H9 (cell line): ENCODE results near the gene IL3RA. TPM values are rescaled to one million over a fixed set of nuclear protein-coding genes. Genes with fewer than 3 reads are reported as not detected.

Experiments
- DNase-seq: peaks from one replicate; pipeline ENCODE4 v3.0.0-alpha.2; 2017
- H2AFZ ChIP-seq: one replicate; pipeline ENCODE4 v1.6.1; 2013; ENCODE audit warnings: mild to moderate bottlenecking, low read length, control low read depth, moderate library complexity
- H2AK5ac ChIP-seq: 2 replicates; pipeline ENCODE4 v1.6.1; 2013; ENCODE audit warnings: low read length, control low read depth, mixed read lengths; ENCODE audit not compliant: insufficient read length
- H2BK120ac ChIP-seq: one replicate; pipeline ENCODE4 v1.6.1; 2013; ENCODE audit warnings: low read depth, mild to moderate bottlenecking, low read length, control low read depth, inconsistent platforms; ENCODE audit not compliant: poor library complexity, severe bottlenecking
- H2BK12ac ChIP-seq: 2 replicates; pipeline ENCODE4 v1.6.1; 2013; ENCODE audit warnings: low read length, control low read depth, mixed read lengths, low read depth; ENCODE audit not compliant: insufficient read length
- H2BK15ac ChIP-seq: 2 replicates; pipeline ENCODE4 v1.6.1; 2013; ENCODE audit warnings: low read depth, low read length, control low read depth
- H2BK20ac ChIP-seq: one replicate; pipeline ENCODE4 v1.6.1; 2013; ENCODE audit warnings: low read depth, mild to moderate bottlenecking, low read length, control low read depth, inconsistent platforms; ENCODE audit not compliant: poor library complexity, severe bottlenecking
- H2BK5ac ChIP-seq: 2 replicates; pipeline ENCODE4 v1.6.1; 2013; ENCODE audit warnings: low read length, control low read depth, mixed read lengths; ENCODE audit not compliant: insufficient read length
- H3K14ac ChIP-seq: 2 replicates; pipeline ENCODE4 v1.6.1; 2013; ENCODE audit warnings: low read length, control low read depth; ENCODE audit not compliant: insufficient read depth
- H3K18ac ChIP-seq: 2 replicates; pipeline ENCODE4 v1.6.1; 2013; ENCODE audit warnings: low read depth, mild to moderate bottlenecking, mixed read lengths, low read length, control low read depth; ENCODE audit not compliant: insufficient read length
- H3K23ac ChIP-seq: 2 replicates; pipeline ENCODE4 v1.6.1; 2013; ENCODE audit warnings: low read length, control low read depth, mixed read lengths, low read depth; ENCODE audit not compliant: insufficient read length
- H3K23me2 ChIP-seq: 2 replicates; pipeline ENCODE4 v1.6.1; 2013; ENCODE audit warnings: low read depth, mild to moderate bottlenecking, mixed read lengths, low read length, control low read depth; ENCODE audit not compliant: insufficient read length, poor library complexity, severe bottlenecking
- H3K27ac ChIP-seq: 2 replicates; pipeline ENCODE4 v1.5.1; 2013; ENCODE audit warnings: low read length, control low read depth, mixed read lengths, low read depth; ENCODE audit not compliant: insufficient read length
- H3K27me3 ChIP-seq: 2 replicates; pipeline ENCODE4 v1.6.1; 2013; ENCODE audit warnings: low read length, control low read depth, inconsistent platforms; ENCODE audit not compliant: insufficient read depth
- H3K4ac ChIP-seq: 2 replicates; pipeline ENCODE4 v1.6.1; 2013; ENCODE audit warnings: low read depth, mild to moderate bottlenecking, control low read depth, inconsistent platforms, low read length, moderate library complexity
- H3K4me1 ChIP-seq: 2 replicates; pipeline ENCODE4 v1.6.1; 2013; ENCODE audit warnings: low read length, control low read depth, inconsistent platforms; ENCODE audit not compliant: insufficient read depth
- H3K4me2 ChIP-seq: 2 replicates; pipeline ENCODE4 v1.6.1; 2013; ENCODE audit warnings: low read length, control low read depth, mixed read lengths; ENCODE audit not compliant: insufficient read length, insufficient read depth
- H3K56ac ChIP-seq: 2 replicates; pipeline ENCODE4 v1.6.1; 2013; ENCODE audit warnings: low read depth, mild to moderate bottlenecking, mixed read lengths, low read length, control low read depth; ENCODE audit not compliant: insufficient read length
- H3K79me1 ChIP-seq: 2 replicates; pipeline ENCODE4 v1.6.1; 2013; ENCODE audit warnings: low read depth, mild to moderate bottlenecking, moderate library complexity, low read length, control low read depth, inconsistent platforms; ENCODE audit not compliant: insufficient read depth, poor library complexity, severe bottlenecking
- H3K79me2 ChIP-seq: 2 replicates; pipeline ENCODE4 v1.6.1; 2013; ENCODE audit warnings: low read length, control low read depth, inconsistent platforms; ENCODE audit not compliant: insufficient read depth
- H3K9ac ChIP-seq: 2 replicates; pipeline ENCODE4 v1.6.1; 2013; ENCODE audit warnings: low read length, control low read depth, mixed read lengths; ENCODE audit not compliant: insufficient read length; ENCODE audit errors: extremely low read depth
- H3K9me3 ChIP-seq: one replicate; pipeline ENCODE4 v1.6.1; 2013; ENCODE audit warnings: low read depth, low read length, inconsistent platforms; ENCODE audit not compliant: control insufficient read depth
- H3T11ph ChIP-seq: one replicate; pipeline ENCODE4 v1.6.1; 2013; ENCODE audit warnings: mild to moderate bottlenecking, low read length, control low read depth, inconsistent platforms
- H4K20me1 ChIP-seq: one replicate; pipeline ENCODE4 v1.6.1; 2013; ENCODE audit not compliant: control insufficient read depth, insufficient read length, insufficient read depth
- H4K5ac ChIP-seq: 2 replicates; pipeline ENCODE4 v1.6.1; 2013; ENCODE audit warnings: low read depth, mild to moderate bottlenecking, mixed read lengths, low read length, control low read depth; ENCODE audit not compliant: insufficient read length
- H4K8ac ChIP-seq: replicated peaks from 2 replicates; pipeline ENCODE4 v1.6.1; 2013; ENCODE audit warnings: low read length, control low read depth, mixed read lengths, low read depth; ENCODE audit not compliant: insufficient read length
- H4K91ac ChIP-seq: 2 replicates; pipeline ENCODE4 v1.6.1; 2013; ENCODE audit warnings: low read depth, mild to moderate bottlenecking, moderate library complexity, mixed read lengths, low read length, control low read depth; ENCODE audit not compliant: insufficient read length
- H3K27ac Mint-ChIP-seq, 3 experiments: 2 replicates in 2 of 3; 3 replicates in 1 of 3; pipeline ENCODE4 v1.8.0; 2020 to 2021; ENCODE audit warnings: mixed read lengths in 3 of 3, mild to moderate bottlenecking in 1 of 3, moderate library complexity in 1 of 3
- H3K27me3 Mint-ChIP-seq: 2 replicates; pipeline ENCODE4 v1.8.0; 2021; ENCODE audit warnings: low read depth, mild to moderate bottlenecking, moderate library complexity, mixed read lengths
- H3K36me3 Mint-ChIP-seq, 3 experiments: 2 replicates in 2 of 3; 3 replicates in 1 of 3; pipeline ENCODE4 v1.8.0; 2020 to 2021; ENCODE audit warnings: low read depth in 3 of 3, mixed read lengths in 3 of 3; ENCODE audit not compliant: insufficient read depth in 1 of 3
- H3K4me1 Mint-ChIP-seq, 2 experiments: 2 replicates each; pipeline ENCODE4 v1.8.0; 2020; ENCODE audit warnings: mixed read lengths in 2 of 2
- H3K4me3 Mint-ChIP-seq, 2 experiments: 2 replicates in 1 of 2; 3 replicates in 1 of 2; pipeline ENCODE4 v1.8.0; 2020 to 2021; ENCODE audit warnings: mild to moderate bottlenecking in 2 of 2, mixed read lengths in 2 of 2, moderate library complexity in 1 of 2
- H3K9me3 Mint-ChIP-seq, 2 experiments: 2 replicates in 1 of 2; 3 replicates in 1 of 2; pipeline ENCODE4 v1.8.0; 2020; ENCODE audit warnings: mild to moderate bottlenecking in 2 of 2, mixed read lengths in 2 of 2, moderate library complexity in 1 of 2
- CTCF ChIP-seq: fragments of 200-600 bp; sonication (generic); conservative IDR thresholded peaks from 3 replicates; pipeline ENCODE4 v1.8.0; 2021; ENCODE audit warnings: antibody characterized with exemption, mild to moderate bottlenecking
- WGBS: extraction: QIAGEN DNeasy Blood & Tissue Kit; methylation state at CpG from one replicate; pipeline ENCODE4 v1.1.7; 2013; ENCODE audit warnings: missing lambda C conversion rate, low lambda C conversion rate, mixed read lengths; ENCODE audit not compliant: insufficient read length; ENCODE audit errors: extremely low coverage; 5-methylcytosine and 5-hydroxymethylcytosine counted together
- total RNA-seq: library from RNA; stranded (reverse); gene quantifications from 2 replicates; pipeline ENCODE4 v1.2.1, GENCODE V29; 2021

Gene IL3RA
- total RNA-seq, 1 experiment from 2014 or later: 0.24 TPM

- Histone ChIP-seq H2BK20ac (no peak overlapping the region), H3K79me2 (peaks cover 29% of the 10 kb centered on the region; the same call in 1 of the 2 replicates), H2BK5ac (no peak overlapping the region), H3K27me3 (no peaks in the 10 kb centered on the region), H2AK5ac (no peak overlapping the region), H2BK120ac (no peak overlapping the region), H3K9ac (no peak overlapping the region), H3K4ac (no peak overlapping the region), H3T11ph (no peak overlapping the region), H3K18ac (no peak overlapping the region), H4K8ac (no peak overlapping the region), H3K4me1 (no peaks in the 10 kb centered on the region; the same call in 1 of the 2 replicates), H4K5ac (no peak overlapping the region), H3K79me1 (peaks cover 15% of the 10 kb centered on the region), H3K27ac (no peak overlapping the region), H2AFZ (no peak overlapping the region), H3K9me3 (no peaks in the 10 kb centered on the region), H3K23me2 (peaks cover 5% of the 10 kb centered on the region), H4K20me1 (no peaks in the 10 kb centered on the region), H3K4me2 (no peak overlapping the region), H4K91ac (no peak overlapping the region), H3K56ac (no peak overlapping the region), H3K23ac (no peak overlapping the region), H2BK15ac (no peak overlapping the region), H3K14ac (no peak overlapping the region), H2BK12ac (no peak overlapping the region)
- H3K27me3 Mint-ChIP-seq: no peaks in the 10 kb centered on the region; the same call in none of the 2 replicates
- H3K27ac Mint-ChIP-seq: peak overlapping the region in 1 of 3 experiments; percentile 28; a peak in 3 of 7 replicates
- H3K9me3 Mint-ChIP-seq: peaks cover 0 to 4% of the 10 kb centered on the region in 2 experiments; a peak in 2 of 5 replicates
- peaks cover 60 to 92% (median 86%) of the 10 kb centered on the region in 3 experiments for H3K36me3 Mint-ChIP-seq
- WGBS: no CpG with 5 or more reads among the region's 41 CpGs
- H3K4me1 Mint-ChIP-seq: peaks cover 9 to 35% of the 10 kb centered on the region in 2 experiments
- DNase-seq: no peak
- peak overlapping the region in 1 of 2 experiments; percentile 45; a peak in 2 of 5 replicates for H3K4me3 Mint-ChIP-seq
- no peak for TF ChIP-seq CTCF
Measured at GRCh38 chrX:1386338-1387127, 49.9 kb downstream of the IL3RA start.
